ENCODE data around the gene GPRIN2.
"Not testable (repeated sequence)": the region's sequence is repeated elsewhere in the genome, so short reads cannot be mapped to it uniquely, and the experiment has no call there.

The GPRIN2 gene

DNA sequence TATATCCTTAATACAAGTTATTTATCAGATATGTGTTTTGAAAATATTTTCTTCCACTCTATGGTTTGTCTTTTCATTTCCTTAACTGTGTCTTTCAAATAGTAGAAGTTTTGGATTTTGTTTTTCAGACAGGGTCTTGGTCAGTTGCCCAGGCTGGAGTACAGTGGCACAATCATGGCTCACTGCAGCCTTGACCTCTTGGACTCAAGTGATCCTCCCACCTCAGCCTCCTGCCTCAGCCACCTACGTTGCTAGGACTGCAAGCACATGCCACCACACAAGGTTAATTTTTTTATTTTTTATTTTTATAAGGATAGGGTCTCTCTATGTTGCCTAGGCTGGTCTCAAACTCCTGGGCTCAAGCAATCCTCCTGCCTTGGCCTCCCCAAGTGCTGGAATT lies 24.2 kb downstream of the GPRIN2 start:
- DNase-seq = not testable (repeated sequence)

GRCh38 chr10:46530249-46531186 lies 25.9 kb downstream of the GPRIN2 start:
- no peak for DNase-seq

DNA sequence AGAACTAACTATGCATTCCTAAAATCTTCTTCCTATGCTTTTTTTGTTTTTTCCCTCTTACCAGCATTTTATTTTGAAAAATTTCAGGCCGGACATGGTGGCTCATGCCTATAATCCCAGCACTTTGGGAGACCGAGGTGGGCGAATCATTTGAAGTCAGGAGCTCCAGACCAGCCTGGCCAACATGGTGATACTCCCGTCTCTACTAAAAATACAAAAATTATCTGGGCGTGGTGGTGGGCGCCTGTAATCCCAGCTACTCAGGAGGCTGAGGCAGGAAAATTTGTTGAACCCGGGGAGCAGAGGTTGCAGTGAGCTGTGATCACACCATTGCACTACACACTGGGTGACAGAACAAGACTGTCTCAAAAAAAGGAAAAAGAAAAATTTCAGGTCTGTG lies 26.7 kb downstream of the GPRIN2 start:
- not testable (repeated sequence) for DNase-seq

DNA sequence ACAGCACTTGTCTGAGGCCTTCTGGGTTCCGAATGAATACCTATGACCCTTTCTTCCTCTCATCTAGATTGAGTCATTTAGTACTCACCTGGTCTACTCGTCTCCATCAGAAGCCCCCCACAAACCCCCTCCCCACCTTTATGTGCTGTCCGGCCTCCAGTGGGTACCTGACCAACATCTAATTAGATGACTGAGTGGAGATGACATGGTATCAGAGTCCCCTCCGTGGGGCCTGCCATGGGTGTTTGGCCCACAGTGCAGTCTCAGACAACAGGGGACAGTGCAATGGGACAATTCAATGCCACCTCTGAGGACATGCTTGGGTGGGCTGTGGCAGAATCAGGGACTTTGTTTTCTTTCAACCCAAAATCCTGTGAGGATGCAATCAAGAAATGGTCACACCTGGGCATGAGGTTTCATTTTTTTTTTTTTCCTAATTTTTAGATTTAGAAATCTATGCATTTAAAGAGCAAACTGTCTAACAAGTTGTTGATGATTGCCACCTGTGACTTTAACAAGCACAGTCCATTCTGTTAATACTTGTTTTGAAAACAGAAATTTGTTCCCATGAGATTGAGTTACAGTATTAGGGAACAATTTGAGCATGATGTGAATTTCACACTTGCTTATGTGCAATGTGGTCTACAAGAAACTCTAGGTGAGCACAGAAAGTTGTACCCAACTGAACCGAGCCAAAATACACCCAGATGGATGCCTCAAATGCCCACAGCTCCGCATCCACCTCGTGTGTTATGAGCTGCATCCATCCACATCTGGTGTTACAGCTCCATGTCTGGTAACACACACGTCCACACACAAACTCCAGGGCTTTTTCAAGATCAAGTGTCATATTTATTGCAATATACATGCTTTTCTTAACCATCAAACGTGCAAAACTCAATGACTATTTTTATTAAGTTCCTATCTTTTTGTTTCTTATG lies 27.5 kb downstream of the GPRIN2 start:
- DNase-seq = no peak

- no peak for DNase-seq
These were observed 28.2 kb downstream of the GPRIN2 start for GRCh38 chr10:46528171-46528671.

DNA sequence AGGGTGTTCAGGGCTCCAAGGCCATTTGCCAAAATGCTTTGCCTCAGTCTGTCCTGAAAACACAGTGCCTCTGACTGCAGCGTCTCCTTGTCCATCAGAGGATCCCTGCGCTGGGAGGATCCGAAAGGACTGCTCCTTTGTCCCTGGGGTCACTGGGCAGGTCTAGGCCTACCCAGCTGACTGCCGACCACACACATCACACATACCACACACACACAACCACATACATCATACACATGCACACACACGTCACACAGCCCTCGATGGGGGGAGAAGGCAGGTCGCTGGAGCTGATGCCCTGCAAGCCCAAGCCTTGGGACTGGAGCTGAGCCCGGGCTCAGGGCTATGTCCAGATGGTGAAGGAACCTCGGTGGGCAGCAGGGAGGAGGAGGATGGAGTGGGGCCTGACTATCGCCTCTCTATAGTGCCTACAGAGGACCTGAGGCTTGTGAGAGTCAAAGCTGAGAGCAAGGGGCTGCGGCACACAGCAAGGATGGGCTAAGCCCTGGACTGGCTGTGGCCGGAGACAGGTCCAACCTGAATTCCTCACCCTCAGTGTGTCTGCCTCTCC lies 29.1 kb downstream of the GPRIN2 start:
- DNase-seq = no peak

GRCh38 chr10:46526682-46527038 lies 29.8 kb downstream of the GPRIN2 start:
- no peak for DNase-seq

DNA sequence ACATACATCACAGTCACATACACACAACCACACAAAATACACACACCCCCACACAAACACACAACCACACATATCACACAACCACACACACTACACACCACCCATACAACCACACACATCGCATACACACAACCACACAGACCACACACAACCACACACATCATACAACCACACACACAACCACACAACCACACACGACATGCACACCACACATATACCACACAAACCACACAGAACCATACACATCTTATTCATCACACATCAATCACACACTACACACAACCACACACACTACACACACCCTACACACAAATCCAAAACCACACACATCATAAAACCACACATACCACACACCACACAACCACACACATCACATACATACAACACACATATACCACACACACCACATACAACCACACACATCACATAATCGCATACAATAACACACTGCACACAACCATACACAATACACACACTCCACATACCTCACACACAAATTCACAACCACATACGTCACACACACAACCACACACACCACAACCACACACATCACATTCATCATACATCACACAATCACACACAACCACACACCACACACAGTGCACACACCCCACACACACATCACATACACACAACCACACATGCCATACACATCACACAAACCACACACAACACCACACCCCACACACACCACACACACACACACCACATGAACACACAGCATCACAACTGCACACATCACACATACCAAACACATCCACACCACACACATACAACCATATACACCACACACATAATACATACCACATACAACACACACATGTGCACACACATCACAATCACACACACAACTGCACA lies 30.4 kb downstream of the GPRIN2 start:
- DNase-seq = no peak

GRCh38 chr10:46525177-46525823 lies 31.2 kb downstream of the GPRIN2 start:
- no peak for DNase-seq

- DNase-seq = no peak
These were observed 31.8 kb downstream of the GPRIN2 start for GRCh38 chr10:46524472-46525176.

GRCh38 chr10:46523962-46524471 lies 32.4 kb downstream of the GPRIN2 start:
- DNase-seq = no peak

DNA sequence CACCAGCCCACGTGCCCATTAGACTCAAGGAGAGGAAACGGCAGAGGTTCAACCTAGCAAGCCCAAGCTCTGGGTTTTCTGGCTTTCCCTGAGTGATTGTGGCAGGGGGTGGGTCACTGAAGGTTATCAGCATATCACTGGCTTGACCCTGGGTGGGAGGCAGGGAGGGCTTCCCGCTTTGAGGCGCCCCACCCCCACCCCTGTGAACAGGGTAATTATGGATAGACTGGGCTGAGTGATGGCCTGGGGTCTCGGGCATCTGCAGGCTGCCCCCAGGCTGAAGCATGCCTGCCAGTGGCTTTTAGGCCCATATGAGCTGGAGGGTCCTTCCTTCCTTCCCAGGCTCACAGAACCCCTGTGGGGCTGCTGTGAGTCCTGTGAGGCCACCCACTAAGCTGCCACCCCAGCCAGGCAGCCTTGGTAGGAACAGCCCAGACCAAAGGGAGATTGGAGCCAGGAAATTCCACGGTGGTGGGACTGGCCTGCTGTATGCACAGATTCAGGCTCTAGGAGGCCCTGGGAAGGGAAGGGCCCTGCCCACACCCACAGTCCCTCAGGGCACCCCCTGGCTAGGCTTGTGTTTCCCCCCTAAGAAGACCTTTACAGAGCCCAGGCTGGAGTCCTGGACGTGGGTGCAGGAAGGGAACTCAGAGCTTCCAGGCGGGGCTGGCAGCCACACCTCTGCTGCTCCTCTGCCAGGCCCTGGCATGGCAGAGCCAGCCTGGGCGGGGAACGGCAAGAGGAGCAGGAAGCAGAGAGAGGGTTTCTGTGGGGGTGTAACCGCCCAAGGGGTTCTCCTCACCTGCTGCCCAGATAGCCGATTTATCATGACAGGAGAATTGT lies 33.1 kb downstream of the GPRIN2 start:
- no peak for DNase-seq

DNA sequence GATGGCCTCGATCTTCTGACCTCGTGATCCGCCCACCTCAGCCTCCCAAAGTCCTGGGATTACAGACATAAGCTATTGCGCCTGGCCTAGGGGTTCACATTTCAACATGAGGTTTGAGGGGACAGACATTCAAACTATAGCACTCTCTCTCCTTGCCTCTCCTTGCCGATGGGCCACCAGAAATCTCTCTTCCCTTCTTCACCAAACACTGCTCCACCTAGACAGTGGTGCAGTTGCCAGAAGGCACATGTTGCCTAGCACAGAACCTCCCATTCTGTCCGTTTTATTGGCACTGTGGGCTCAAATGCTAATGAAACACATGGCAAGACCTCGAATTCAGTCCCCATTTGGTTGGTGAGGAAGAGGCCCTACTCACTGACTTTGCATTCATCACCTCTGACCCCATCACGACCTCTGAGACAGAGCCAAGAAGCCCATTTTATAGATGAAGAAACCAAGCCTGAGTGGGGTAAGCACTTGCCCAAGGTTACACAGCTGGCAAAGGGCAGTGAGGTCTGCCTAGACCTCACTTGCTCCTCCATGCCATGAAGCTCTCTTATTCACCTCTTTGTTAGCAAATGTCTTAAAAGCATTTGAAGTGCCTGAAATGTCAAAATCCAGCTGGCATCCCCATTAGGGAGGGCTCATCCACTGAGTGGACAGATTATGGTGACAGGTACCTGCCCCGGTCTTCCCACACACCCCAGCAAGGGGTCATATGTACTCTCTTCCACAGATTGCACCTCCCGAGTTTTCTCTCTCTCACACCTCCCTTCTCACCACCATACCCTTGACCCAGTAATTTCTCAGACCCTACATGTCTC lies 34.0 kb downstream of the GPRIN2 start:
- no peak for DNase-seq

GRCh38 chr10:46520941-46521340 lies 35.5 kb downstream of the GPRIN2 start:
- DNase-seq = no peak

DNA sequence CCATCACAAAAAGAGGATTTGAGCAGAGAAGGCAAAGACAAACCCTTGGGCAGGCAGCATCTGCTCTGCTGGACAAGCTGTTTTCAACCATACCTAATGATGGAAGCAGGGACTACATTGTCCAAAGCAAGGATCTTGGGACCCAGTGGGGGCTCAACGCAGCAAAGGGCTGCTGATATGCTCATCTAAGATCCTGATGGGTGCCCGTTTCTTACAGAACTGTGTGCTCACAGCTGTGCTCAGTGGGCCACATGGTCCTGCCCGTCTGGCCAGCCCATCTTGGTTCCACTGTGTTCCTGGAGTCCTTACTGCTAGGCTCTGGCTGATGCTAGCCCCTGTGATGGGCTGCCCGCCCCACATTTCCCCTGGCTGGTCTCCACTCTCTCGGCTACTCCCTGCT lies 36.1 kb downstream of the GPRIN2 start:
- no peak for DNase-seq

- DNase-seq = no peak
These were observed 38.3 kb downstream of the GPRIN2 start for GRCh38 chr10:46518028-46518725.

DNA sequence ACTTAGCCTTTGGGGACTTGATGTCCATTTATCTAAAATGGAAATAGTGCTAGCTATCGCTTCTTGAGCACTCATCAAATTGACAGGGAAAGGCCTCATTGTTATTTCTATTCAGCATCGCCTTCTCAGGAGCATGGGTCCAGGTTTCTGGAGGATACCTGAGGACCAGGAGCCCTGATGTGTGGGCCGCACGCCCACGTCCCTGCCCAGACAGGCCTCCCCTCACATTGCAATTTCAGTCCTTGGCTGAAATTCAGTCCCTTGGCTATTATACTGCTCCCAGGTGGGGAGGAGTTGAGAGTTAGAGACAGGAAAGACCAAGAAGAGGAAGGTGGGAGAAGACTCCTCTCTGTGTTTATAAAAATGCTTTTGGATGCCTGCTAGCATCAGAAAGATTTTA lies 38.9 kb downstream of the GPRIN2 start:
- no peak for DNase-seq

Data from NCI-H187 treated with DMSO at 0.1 percent for 48 hours (cell line).